RWPE2 (cell line): Measurements from ENCODE around the gene HOXD8.

Experiments used
- ATAC-seq: fragments of 200-7000 bp; cut with Tn5 transposase; 3 replicates; pipeline ENCODE4 v1.9.1; 2021; ENCODE audit warnings: low read depth
- DNase-seq: peaks from one replicate; pipeline ENCODE4 v3.0.0-alpha.2; 2020; ENCODE audit warnings: low spot score
- H3K27ac ChIP-seq: fragments of 450-650 bp; 2 replicates; pipeline ENCODE4 v1.5.1; 2017; ENCODE audit warnings: mild to moderate bottlenecking; ENCODE audit not compliant: poor library complexity, severe bottlenecking
- H3K27me3 ChIP-seq: fragments of 250-450 bp; sonication (Bioruptor Pico); 2 replicates; pipeline ENCODE4 v1.5.1; 2021; ENCODE audit warnings: mild to moderate bottlenecking, moderate library complexity; ENCODE audit not compliant: insufficient read depth, poor library complexity, severe bottlenecking
- H3K36me3 ChIP-seq: fragments of 250-450 bp; sonication (Bioruptor Pico); 2 replicates; pipeline ENCODE4 v1.5.1; 2020; ENCODE audit warnings: low read depth, mild to moderate bottlenecking, moderate library complexity
- H3K4me1 ChIP-seq: fragments of 250-450 bp; sonication (Bioruptor Pico); 2 replicates; pipeline ENCODE4 v1.5.1; 2021; ENCODE audit warnings: mild to moderate bottlenecking, moderate library complexity; ENCODE audit not compliant: insufficient read depth, poor library complexity, severe bottlenecking
- H3K4me3 ChIP-seq: fragments of 250-450 bp; sonication (Bioruptor Pico); 2 replicates; pipeline ENCODE4 v1.5.1; 2021; ENCODE audit warnings: mild to moderate bottlenecking, moderate library complexity; ENCODE audit not compliant: severe bottlenecking
- H3K9me3 ChIP-seq: fragments of 250-450 bp; sonication (Bioruptor Pico); 2 replicates; pipeline ENCODE4 v1.5.1; 2021; ENCODE audit warnings: mild to moderate bottlenecking, moderate library complexity; ENCODE audit not compliant: severe bottlenecking
- CTCF ChIP-seq: fragments of 450-650 bp; IDR thresholded peaks from one replicate; pipeline ENCODE4 v1.5.1; 2017; ENCODE audit warnings: mild to moderate bottlenecking, moderate library complexity; ENCODE audit not compliant: poor library complexity, severe bottlenecking

HOXD8 gene

DNA sequence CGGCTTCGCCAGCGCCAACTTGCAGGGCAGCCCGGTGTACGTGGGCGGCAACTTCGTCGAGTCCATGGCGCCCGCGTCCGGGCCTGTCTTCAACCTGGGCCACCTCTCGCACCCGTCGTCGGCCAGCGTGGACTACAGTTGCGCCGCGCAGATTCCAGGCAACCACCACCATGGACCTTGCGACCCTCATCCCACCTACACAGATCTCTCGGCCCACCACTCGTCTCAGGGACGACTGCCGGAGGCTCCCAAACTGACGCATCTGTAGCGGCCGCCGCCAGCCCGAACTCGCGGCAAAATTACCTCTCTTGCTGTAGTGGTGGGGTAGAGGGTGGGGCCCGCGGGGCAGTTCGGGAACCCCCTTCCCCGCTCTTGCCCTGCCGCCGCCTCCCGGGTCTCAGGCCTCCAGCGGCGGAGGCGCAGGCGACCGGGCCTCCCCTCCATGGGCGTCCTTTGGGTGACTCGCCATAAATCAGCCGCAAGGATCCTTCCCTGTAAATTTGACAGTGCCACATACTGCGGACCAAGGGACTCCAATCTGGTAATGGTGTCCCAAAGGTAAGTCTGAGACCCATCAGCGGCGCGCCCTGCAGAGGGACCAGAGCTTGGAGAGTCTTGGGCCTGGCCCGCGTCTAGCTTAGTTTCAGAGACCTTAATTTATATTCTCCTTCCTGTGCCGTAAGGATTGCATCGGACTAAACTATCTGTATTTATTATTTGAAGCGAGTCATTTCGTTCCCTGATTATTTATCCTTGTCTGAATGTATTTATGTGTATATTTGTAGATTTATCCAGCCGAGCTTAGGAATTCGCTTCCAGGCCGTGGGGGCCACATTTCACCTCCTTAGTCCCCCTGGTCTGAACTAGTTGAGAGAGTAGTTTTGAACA, 42.7 kb downstream of the HOXD8 start:
- no peak for TF ChIP-seq CTCF
- Histone ChIP-seq H3K4me1 (no peaks in the 10 kb centered on the region), H3K27me3 (no peaks in the 10 kb centered on the region), H3K27ac (no peak overlapping the region), H3K9me3 (no peaks in the 10 kb centered on the region), H3K36me3 (no peaks in the 10 kb centered on the region), H3K4me3 (no peak overlapping the region)
- ATAC-seq (no peak), DNase-seq (no peak)

- DNase-seq (no peak), ATAC-seq (no peak)
- no peaks in the 10 kb centered on the region for H3K27me3 ChIP-seq
- H3K4me3 ChIP-seq = no peak overlapping the region
- no peaks in the 10 kb centered on the region for H3K36me3 ChIP-seq
- H3K9me3 ChIP-seq = no peaks in the 10 kb centered on the region
- no peak overlapping the region for H3K27ac ChIP-seq
- H3K4me1 ChIP-seq = no peaks in the 10 kb centered on the region
- no peak for TF ChIP-seq CTCF
Measured at GRCh38 chr2:176172895-176173566, 43.5 kb downstream of the HOXD8 start.

- H3K4me3 ChIP-seq = no peak overlapping the region
- DNase-seq (no peak), ATAC-seq (no peak)
- H3K27me3 ChIP-seq = no peaks in the 10 kb centered on the region
- H3K36me3 ChIP-seq = no peaks in the 10 kb centered on the region
- no peak overlapping the region for H3K27ac ChIP-seq
- no peak for TF ChIP-seq CTCF
- H3K9me3 ChIP-seq = no peaks in the 10 kb centered on the region
- peaks cover 2% of the 10 kb centered on the region for H3K4me1 ChIP-seq
Measured at GRCh38 chr2:176173567-176174381, 44.3 kb downstream of the HOXD8 start.

- ATAC-seq (no peak), DNase-seq (no peak)
- no peak for TF ChIP-seq CTCF
- H3K36me3 ChIP-seq = no peaks in the 10 kb centered on the region
- H3K9me3 ChIP-seq = no peaks in the 10 kb centered on the region
- H3K4me3 ChIP-seq = no peak overlapping the region
- H3K27ac ChIP-seq = no peak overlapping the region
- H3K27me3 ChIP-seq = no peaks in the 10 kb centered on the region
- H3K4me1 ChIP-seq = peaks cover 5% of the 10 kb centered on the region
Measured at GRCh38 chr2:176174382-176174823, 44.9 kb downstream of the HOXD8 start.
